HG03354 (cell line): ENCODE data around the gene CXCL12.

Experiments
- ATAC-seq: cut with Tn5 transposase; IDR thresholded peaks from one replicate; pipeline ENCODE4 v1.9.1; 2021; ENCODE audit warnings: mild to moderate bottlenecking; ENCODE audit not compliant: unreplicated experiment, poor library complexity, severe bottlenecking

CXCL12 gene

GRCh38 chr10:44400541-44400940, 15.6 kb upstream of the CXCL12 start:
- ATAC-seq: no peak

GRCh38 chr10:44399659-44400451, 15.0 kb upstream of the CXCL12 start:
- no peak for ATAC-seq

GRCh38 chr10:44398747-44399658, 14.1 kb upstream of the CXCL12 start:
- ATAC-seq: no peak

GRCh38 chr10:44398271-44398670, 13.4 kb upstream of the CXCL12 start:
- ATAC-seq: no peak

GRCh38 chr10:44397476-44398225, 12.8 kb upstream of the CXCL12 start:
- no peak for ATAC-seq

- no peak for ATAC-seq
Measured at GRCh38 chr10:44396671-44397191, 11.8 kb upstream of the CXCL12 start.

- no peak for ATAC-seq
Measured at GRCh38 chr10:44395902-44396670, 11.2 kb upstream of the CXCL12 start.

- no peak for ATAC-seq
Measured at GRCh38 chr10:44395396-44395795, 10.5 kb upstream of the CXCL12 start.

- ATAC-seq: no peak
Measured at GRCh38 chr10:44394696-44395381, 9.9 kb upstream of the CXCL12 start.

- no peak for ATAC-seq
Measured at GRCh38 chr10:44393834-44394547, 9.1 kb upstream of the CXCL12 start.

- no peak for ATAC-seq
Measured at GRCh38 chr10:44393051-44393630, 8.2 kb upstream of the CXCL12 start.

GRCh38 chr10:44392420-44392819, 7.5 kb upstream of the CXCL12 start:
- no peak for ATAC-seq

GRCh38 chr10:44391981-44392380, 7.1 kb upstream of the CXCL12 start:
- no peak for ATAC-seq

GRCh38 chr10:44390585-44391072, 5.7 kb upstream of the CXCL12 start:
- no peak for ATAC-seq

- ATAC-seq: no peak
Measured at GRCh38 chr10:44389556-44389955, 4.7 kb upstream of the CXCL12 start.

- no peak for ATAC-seq
Measured at GRCh38 chr10:44389150-44389549, 4.3 kb upstream of the CXCL12 start.

GRCh38 chr10:44388641-44389040, 3.7 kb upstream of the CXCL12 start:
- ATAC-seq: no peak

GRCh38 chr10:44387853-44388251, 3.0 kb upstream of the CXCL12 start:
- ATAC-seq: no peak
